Upper lobe of right lung (tissue), 1 donor: Measurements from ENCODE around the gene FAM114A1. TPM values are rescaled to one million over a fixed set of nuclear protein-coding genes. Genes with fewer than 3 reads are reported as not detected.

ENCODE experiments used
- ATAC-seq: fragments of 200-7000 bp; cut with Tn5 transposase; one replicate; pipeline ENCODE4 v1.9.1; 2020; ENCODE audit warnings: mild to moderate bottlenecking, moderate library complexity
- DNase-seq: peaks from one replicate; pipeline ENCODE4 v3.0.0-alpha.2; 2020
- H3K27ac ChIP-seq: fragments of 200-600 bp; one replicate; pipeline ENCODE4 v1.8.0; 2022
- H3K27me3 ChIP-seq: fragments of 200-600 bp; one replicate; pipeline ENCODE4 v1.8.0; 2022; ENCODE audit warnings: mild to moderate bottlenecking
- H3K36me3 ChIP-seq: fragments of 200-600 bp; one replicate; pipeline ENCODE4 v1.8.0; 2022
- H3K4me1 ChIP-seq: fragments of 200-600 bp; one replicate; pipeline ENCODE4 v1.8.0; 2022
- H3K4me3 ChIP-seq: fragments of 200-600 bp; one replicate; pipeline ENCODE4 v1.8.0; 2022; ENCODE audit warnings: mild to moderate bottlenecking
- H3K9me3 ChIP-seq: fragments of 200-600 bp; one replicate; pipeline ENCODE4 v1.8.0; 2022
- CTCF ChIP-seq: fragments of 200-600 bp; IDR thresholded peaks from one replicate; pipeline ENCODE4 v1.8.0; 2022; ENCODE audit warnings: antibody characterized with exemption
- intact Hi-C: fragments of 100-400 bp; cut with DNase I; formaldehyde crosslinking; loops from one replicate; pipeline ENCODE4 v1.11.0; 2022
- total RNA-seq: library from RNA; stranded (reverse); fragmentation: NEBNext Ultra II Directional; extraction: Animal tissue kit (Norgen Biotek cat#: 25700); gene quantifications from one replicate; pipeline ENCODE4 v1.2.1, GENCODE V29; 2021
- donor health status: DM: no; HTN: yes; CAD: no; lungs with severe emphysema.

The FAM114A1 gene
- total RNA-seq, 1 donor from 2014 or later: 39.8 TPM

GRCh38 chr4:38968668-38969067 lies 101.1 kb downstream of the FAM114A1 start:
- intact Hi-C loops: no loop called here
- H3K36me3 ChIP-seq: no peaks in the 10 kb centered on the region
- H3K4me1 ChIP-seq: no peaks in the 10 kb centered on the region
- no peaks in the 10 kb centered on the region for H3K9me3 ChIP-seq
- TF ChIP-seq CTCF: no peak
- ATAC-seq: no peak
- H3K27me3 ChIP-seq: no peaks in the 10 kb centered on the region
- no peak overlapping the region for H3K4me3 ChIP-seq
- no peak for DNase-seq
- no peak overlapping the region for H3K27ac ChIP-seq

- TF ChIP-seq CTCF: no peak
- no peaks in the 10 kb centered on the region for H3K4me1 ChIP-seq
- DNase-seq (no peak), ATAC-seq (no peak)
- H3K36me3 ChIP-seq: no peaks in the 10 kb centered on the region
- no peaks in the 10 kb centered on the region for H3K27me3 ChIP-seq
- intact Hi-C loops: no loop called here
- no peak overlapping the region for H3K27ac ChIP-seq
- no peak overlapping the region for H3K4me3 ChIP-seq
- H3K9me3 ChIP-seq: no peaks in the 10 kb centered on the region
Measured at GRCh38 chr4:38976308-38976707, 108.7 kb downstream of the FAM114A1 start.

- no peak for DNase-seq
- Histone ChIP-seq H3K9me3 (no peaks in the 10 kb centered on the region), H3K4me1 (no peaks in the 10 kb centered on the region), H3K27ac (no peak overlapping the region), H3K4me3 (no peak overlapping the region), H3K36me3 (no peaks in the 10 kb centered on the region), H3K27me3 (no peaks in the 10 kb centered on the region)
- ATAC-seq: no peak
- intact Hi-C loops: no loop called here
- no peak for TF ChIP-seq CTCF
Measured at GRCh38 chr4:38979081-38979480, 111.5 kb downstream of the FAM114A1 start.

GRCh38 chr4:38979511-38980230 lies 112.1 kb downstream of the FAM114A1 start:
- DNase-seq (no peak), ATAC-seq (no peak)
- no peak overlapping the region for H3K27ac ChIP-seq
- no peaks in the 10 kb centered on the region for H3K4me1 ChIP-seq
- H3K9me3 ChIP-seq: no peaks in the 10 kb centered on the region
- no peak overlapping the region for H3K4me3 ChIP-seq
- TF ChIP-seq CTCF: no peak
- no peaks in the 10 kb centered on the region for H3K36me3 ChIP-seq
- no peaks in the 10 kb centered on the region for H3K27me3 ChIP-seq
- intact Hi-C loops: no loop called here

GRCh38 chr4:38980903-38981676 lies 113.5 kb downstream of the FAM114A1 start:
- Histone ChIP-seq H3K36me3 (no peaks in the 10 kb centered on the region), H3K9me3 (no peaks in the 10 kb centered on the region), H3K27me3 (no peaks in the 10 kb centered on the region), H3K27ac (no peak overlapping the region), H3K4me3 (no peak overlapping the region), H3K4me1 (peaks cover 5% of the 10 kb centered on the region)
- intact Hi-C loops: no loop called here
- TF ChIP-seq CTCF: no peak
- DNase-seq (no peak), ATAC-seq (no peak)
